Measurements from ENCODE around the gene ZNF652. TPM values are rescaled to one million over a fixed set of nuclear protein-coding genes. Genes with fewer than 3 reads are reported as not detected.
A peak's percentile ranks its signal among the peaks of the same experiment; 100 is the strongest.

The ZNF652 gene
- total RNA-seq, 1 experiment from 2014 or later: 92.6 TPM

GRCh38 chr17:49373115-49373514, 11.1 kb upstream of the ZNF652 start:
- Mint-ChIP-seq H3K36me3 (ENCODE audit: insufficient read depth, unreplicated experiment) (no peaks in the 10 kb centered on the region), H3K27me3 (ENCODE audit: insufficient read depth, unreplicated experiment) (no peaks in the 10 kb centered on the region), H3K9me3 (ENCODE audit: unreplicated experiment) (no peaks in the 10 kb centered on the region), H3K27ac (ENCODE audit: unreplicated experiment) (no peak overlapping the region), H3K4me1 (ENCODE audit: low read depth, unreplicated experiment) (peaks cover 6% of the 10 kb centered on the region), H3K4me3 (ENCODE audit: unreplicated experiment) (no peak overlapping the region)
- no peak overlapping the region for H3K4me3 ChIP-seq (ENCODE audit: low read depth, low read length)
- intact Hi-C loops (cut with micrococcal nuclease; ENCODE audit: unreplicated experiment): no loop called here
- H3K27me3 ChIP-seq (replicated peaks; ENCODE audit: control insufficient read depth, insufficient read depth, low read length): no peaks in the 10 kb centered on the region
- no peak for TF ChIP-seq CTCF (IDR thresholded peaks at IDR 0.05; ENCODE audit: insufficient read depth in 1 of 2, low read depth in 1 of 2, low read length in 1 of 2, severe bottlenecking in 1 of 2, unreplicated experiment in 1 of 2)
- POLR2A ChIA-PET: no interaction called here
- no TSS peak for BruUV-seq (replicated peaks)
- H3K9me3 ChIP-seq: no peaks in the 10 kb centered on the region
- peaks cover 9% of the 10 kb centered on the region for H3K4me1 ChIP-seq
- peak in 1 of 2 experiments; percentile 19 for DNase-seq
- no peaks in the 10 kb centered on the region for H3K36me3 ChIP-seq (ENCODE audit: control insufficient read depth, insufficient read depth, low read length)
- CTCF ChIA-PET: interaction anchor here (0.6 kb wide), 1 partner anchor 68 kb away, joined by 3 read pairs; no protein-coding TSS in a partner anchor

- Mint-ChIP-seq H3K27ac (ENCODE audit: unreplicated experiment) (no peak overlapping the region), H3K9me3 (ENCODE audit: unreplicated experiment) (no peaks in the 10 kb centered on the region), H3K36me3 (ENCODE audit: insufficient read depth, unreplicated experiment) (no peaks in the 10 kb centered on the region), H3K4me3 (ENCODE audit: unreplicated experiment) (no peak overlapping the region), H3K4me1 (ENCODE audit: low read depth, unreplicated experiment) (peaks cover 6% of the 10 kb centered on the region), H3K27me3 (ENCODE audit: insufficient read depth, unreplicated experiment) (no peaks in the 10 kb centered on the region)
- intact Hi-C loops (cut with micrococcal nuclease; ENCODE audit: unreplicated experiment): no loop called here
- DNase-seq: peak in 1 of 2 experiments; percentile 25
- no peaks in the 10 kb centered on the region for H3K9me3 ChIP-seq
- BruUV-seq (replicated peaks): no TSS peak
- H3K27me3 ChIP-seq (replicated peaks; ENCODE audit: control insufficient read depth, insufficient read depth, low read length): no peaks in the 10 kb centered on the region
- no peak for TF ChIP-seq CTCF (IDR thresholded peaks at IDR 0.05; ENCODE audit: insufficient read depth in 1 of 2, low read depth in 1 of 2, low read length in 1 of 2, severe bottlenecking in 1 of 2, unreplicated experiment in 1 of 2)
- POLR2A ChIA-PET: no interaction called here
- H3K36me3 ChIP-seq (ENCODE audit: control insufficient read depth, insufficient read depth, low read length): no peaks in the 10 kb centered on the region
- CTCF ChIA-PET: no interaction called here
- H3K4me3 ChIP-seq (ENCODE audit: low read depth, low read length): no peak overlapping the region
- H3K4me1 ChIP-seq: peaks cover 9% of the 10 kb centered on the region
Observed at GRCh38 chr17:49372425-49372824, 10.4 kb upstream of the ZNF652 start.

GRCh38 chr17:49370971-49371834, 9.2 kb upstream of the ZNF652 start:
- H3K27ac Mint-ChIP-seq (ENCODE audit: unreplicated experiment): no peak overlapping the region
- no TSS peak for BruUV-seq (replicated peaks)
- TF ChIP-seq CTCF (IDR thresholded peaks at IDR 0.05; ENCODE audit: insufficient read depth in 1 of 2, low read depth in 1 of 2, low read length in 1 of 2, severe bottlenecking in 1 of 2, unreplicated experiment in 1 of 2): no peak
- H3K36me3 Mint-ChIP-seq (ENCODE audit: insufficient read depth, unreplicated experiment): no peaks in the 10 kb centered on the region
- CTCF ChIA-PET: interaction anchor here (0.6 to 1.4 kb wide), 4 partner anchors 9 to 54 kb away, joined by 4 to 7 read pairs (median 5); no protein-coding TSS in a partner anchor
- DNase-seq: peak in 1 of 2 experiments; percentile 55
- Histone ChIP-seq H3K4me1 (peaks cover 9% of the 10 kb centered on the region), H3K4me3 (ENCODE audit: low read depth, low read length) (no peak overlapping the region), H3K27me3 (replicated peaks; ENCODE audit: control insufficient read depth, insufficient read depth, low read length) (no peaks in the 10 kb centered on the region), H3K9me3 (no peaks in the 10 kb centered on the region), H3K36me3 (ENCODE audit: control insufficient read depth, insufficient read depth, low read length) (no peaks in the 10 kb centered on the region)
- H3K4me3 Mint-ChIP-seq (ENCODE audit: unreplicated experiment): no peak overlapping the region
- POLR2A ChIA-PET: interaction anchor here (0.7 kb wide), 1 partner anchor 97 kb away, joined by 10 read pairs; no protein-coding TSS in a partner anchor
- no peaks in the 10 kb centered on the region for H3K9me3 Mint-ChIP-seq (ENCODE audit: unreplicated experiment)
- peaks cover 6% of the 10 kb centered on the region for H3K4me1 Mint-ChIP-seq (ENCODE audit: low read depth, unreplicated experiment)
- intact Hi-C loops (cut with micrococcal nuclease; ENCODE audit: unreplicated experiment): loop anchor here (1.0 kb wide), 1 partner anchor 24 kb away; no protein-coding TSS in a partner anchor
- no peaks in the 10 kb centered on the region for H3K27me3 Mint-ChIP-seq (ENCODE audit: insufficient read depth, unreplicated experiment)
